ENCODE results near the gene AHNAK2.

Gene AHNAK2

GRCh38 chr14:104940526-104941150 is 37.5 kb downstream of the AHNAK2 start:
- no peak overlapping the region for H3K4me3 ChIP-seq (ENCODE audit: low read length)
- TF ChIP-seq, protein P1, sequence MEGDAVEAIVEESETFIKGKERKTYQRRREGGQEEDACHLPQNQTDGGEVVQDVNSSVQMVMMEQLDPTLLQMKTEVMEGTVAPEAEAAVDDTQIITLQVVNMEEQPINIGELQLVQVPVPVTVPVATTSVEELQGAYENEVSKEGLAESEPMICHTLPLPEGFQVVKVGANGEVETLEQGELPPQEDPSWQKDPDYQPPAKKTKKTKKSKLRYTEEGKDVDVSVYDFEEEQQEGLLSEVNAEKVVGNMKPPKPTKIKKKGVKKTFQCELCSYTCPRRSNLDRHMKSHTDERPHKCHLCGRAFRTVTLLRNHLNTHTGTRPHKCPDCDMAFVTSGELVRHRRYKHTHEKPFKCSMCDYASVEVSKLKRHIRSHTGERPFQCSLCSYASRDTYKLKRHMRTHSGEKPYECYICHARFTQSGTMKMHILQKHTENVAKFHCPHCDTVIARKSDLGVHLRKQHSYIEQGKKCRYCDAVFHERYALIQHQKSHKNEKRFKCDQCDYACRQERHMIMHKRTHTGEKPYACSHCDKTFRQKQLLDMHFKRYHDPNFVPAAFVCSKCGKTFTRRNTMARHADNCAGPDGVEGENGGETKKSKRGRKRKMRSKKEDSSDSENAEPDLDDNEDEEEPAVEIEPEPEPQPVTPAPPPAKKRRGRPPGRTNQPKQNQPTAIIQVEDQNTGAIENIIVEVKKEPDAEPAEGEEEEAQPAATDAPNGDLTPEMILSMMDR (conservative IDR thresholded peaks at IDR 0.05; ENCODE audit: low read depth, low read length), result peak; percentile 21
- DNase-seq (ENCODE audit: low read depth), result no peak

- no peak for DNase-seq (ENCODE audit: low read depth)
- TF ChIP-seq, protein P1 (conservative IDR thresholded peaks at IDR 0.05; ENCODE audit: low read depth, low read length), result no peak
- no peak overlapping the region for H3K4me3 ChIP-seq (ENCODE audit: low read length)
Observed at GRCh38 chr14:104939666-104940410, 38.3 kb downstream of the AHNAK2 start.

GRCh38 chr14:104938960-104939359 is 39.2 kb downstream of the AHNAK2 start:
- TF ChIP-seq, protein P1 (conservative IDR thresholded peaks at IDR 0.05; ENCODE audit: low read depth, low read length), result no peak
- H3K4me3 ChIP-seq (ENCODE audit: low read length), result no peak overlapping the region
- DNase-seq (ENCODE audit: low read depth), result no peak

DNA sequence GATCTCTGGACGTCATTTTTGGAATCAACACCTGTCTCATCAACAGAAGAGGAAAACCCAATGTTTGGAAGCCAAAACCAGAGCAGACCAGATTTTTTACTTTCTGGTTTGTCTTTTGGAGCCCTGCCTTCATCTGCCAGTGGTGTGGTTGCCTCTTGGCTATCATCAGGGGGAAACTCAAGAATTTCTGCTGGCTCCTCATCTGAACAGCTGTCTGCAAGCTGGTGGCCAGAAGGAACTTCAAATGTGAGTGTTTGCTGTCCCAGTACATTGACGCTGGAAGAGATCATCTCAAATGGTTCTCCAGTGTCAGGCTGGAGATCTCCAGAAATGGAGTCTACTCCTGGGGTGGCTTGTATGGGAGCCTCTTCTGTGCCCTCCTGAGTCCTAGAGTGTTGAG is 39.7 kb downstream of the AHNAK2 start:
- DNase-seq (ENCODE audit: low read depth), result no peak
- TF ChIP-seq, protein P1 (conservative IDR thresholded peaks at IDR 0.05; ENCODE audit: low read depth, low read length), result no peak
- no peak overlapping the region for H3K4me3 ChIP-seq (ENCODE audit: low read length)

DNA sequence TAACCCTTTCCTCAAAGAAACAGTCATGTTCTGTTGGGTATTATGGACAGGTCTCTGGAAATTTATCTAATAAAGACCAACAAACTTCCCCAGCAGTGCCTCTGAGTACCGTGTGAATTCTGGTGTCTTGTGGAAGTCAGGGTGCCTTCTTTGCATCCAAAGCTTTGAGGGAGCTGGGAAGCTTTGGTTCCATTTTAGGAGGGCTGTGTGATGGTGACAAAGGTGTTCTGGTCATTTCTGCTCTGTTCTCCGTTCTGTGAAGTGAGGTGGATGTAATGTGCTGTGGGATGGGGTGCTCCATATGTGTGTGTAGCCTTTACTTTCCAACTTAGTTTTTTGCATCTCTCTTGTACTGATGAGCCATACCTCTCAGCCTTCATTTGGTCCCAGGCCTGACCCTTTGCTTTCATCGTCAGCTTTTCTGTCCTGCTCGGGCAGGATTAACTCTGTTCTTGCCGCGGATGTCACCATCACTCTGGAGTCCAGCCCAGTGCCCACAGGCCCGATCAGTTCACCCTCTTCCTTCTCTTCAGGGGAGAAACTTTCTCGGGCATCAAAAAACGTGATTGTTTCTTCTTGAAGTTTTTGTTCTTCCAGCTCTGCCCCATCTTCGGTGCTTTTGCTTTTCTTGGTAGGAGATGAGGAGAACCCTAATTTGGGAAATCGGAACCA is 40.3 kb downstream of the AHNAK2 start:
- H3K4me3 ChIP-seq (ENCODE audit: low read length), result no peak overlapping the region
- TF ChIP-seq, protein P1 (conservative IDR thresholded peaks at IDR 0.05; ENCODE audit: low read depth, low read length), result no peak
- no peak for DNase-seq (ENCODE audit: low read depth)

DNA sequence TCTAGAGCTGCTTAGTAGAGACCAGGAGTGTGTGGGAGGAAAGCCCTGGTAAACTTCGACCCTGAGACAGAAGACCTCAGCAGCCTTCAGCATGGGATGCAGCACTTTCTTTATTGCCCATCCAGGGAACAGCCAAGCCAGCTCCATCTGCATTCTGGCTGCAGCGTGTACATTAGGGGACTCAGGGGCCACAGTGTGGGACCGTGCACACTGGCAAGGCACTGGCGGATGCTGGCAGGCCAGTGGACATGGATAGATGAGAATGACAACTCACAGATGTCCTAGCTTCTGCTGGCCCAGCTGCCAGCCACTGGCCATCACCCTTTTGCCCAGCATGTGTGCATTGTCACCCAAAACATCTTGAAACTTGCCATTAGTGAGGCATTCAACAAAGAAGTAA is 41.0 kb downstream of the AHNAK2 start:
- no peak for DNase-seq (ENCODE audit: low read depth)
- TF ChIP-seq, protein P1 (conservative IDR thresholded peaks at IDR 0.05; ENCODE audit: low read depth, low read length), result no peak
- H3K4me3 ChIP-seq (ENCODE audit: low read length), result no peak overlapping the region
